ENCODE data around the gene UFC1.

UFC1 gene

DNA sequence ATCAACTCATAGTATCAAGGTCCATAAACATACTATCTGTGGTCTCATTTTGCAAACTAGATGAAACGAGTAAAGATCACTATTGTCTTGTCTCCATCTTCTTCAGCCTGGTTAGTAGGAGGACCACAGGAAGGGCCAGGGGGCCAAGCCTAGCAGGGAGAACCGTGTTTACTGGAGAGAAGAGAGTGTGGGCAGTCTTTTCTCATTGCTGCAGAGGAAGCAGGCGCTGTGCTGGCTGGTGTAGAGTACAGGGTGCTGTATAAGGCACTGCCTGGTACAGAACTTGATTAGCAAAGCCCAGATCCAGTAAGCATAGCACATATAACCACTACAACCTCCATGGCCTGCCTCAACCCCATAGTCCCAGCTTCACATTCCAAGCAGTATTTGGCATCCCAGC is 33.5 kb downstream of the UFC1 start:
- Histone ChIP-seq H3K4me3 (no peak overlapping the region), H3K27ac (no peak overlapping the region), H3K36me3 (ENCODE audit: insufficient read depth, low read length) (peaks cover 18% of the 10 kb centered on the region), H3K9me3 (ENCODE audit: low read depth, low read length) (no peaks in the 10 kb centered on the region), H3K9ac (ENCODE audit: insufficient read length) (no peak overlapping the region)
- DNase-seq (ENCODE audit: low read depth, low spot score), result no peak
- TF ChIP-seq FOXP2 (optimal IDR thresholded peaks at IDR 0.05; ENCODE audit: control extremely low read depth, extremely low read length, insufficient read depth), result no peak
- TF ChIP-seq EZH2 (IDR thresholded peaks at IDR 0.05), result no peak
- no peak for TF ChIP-seq POLR2AphosphoS5 (IDR thresholded peaks at IDR 0.05; ENCODE audit: borderline replicate concordance, low read depth, low read length)

DNA sequence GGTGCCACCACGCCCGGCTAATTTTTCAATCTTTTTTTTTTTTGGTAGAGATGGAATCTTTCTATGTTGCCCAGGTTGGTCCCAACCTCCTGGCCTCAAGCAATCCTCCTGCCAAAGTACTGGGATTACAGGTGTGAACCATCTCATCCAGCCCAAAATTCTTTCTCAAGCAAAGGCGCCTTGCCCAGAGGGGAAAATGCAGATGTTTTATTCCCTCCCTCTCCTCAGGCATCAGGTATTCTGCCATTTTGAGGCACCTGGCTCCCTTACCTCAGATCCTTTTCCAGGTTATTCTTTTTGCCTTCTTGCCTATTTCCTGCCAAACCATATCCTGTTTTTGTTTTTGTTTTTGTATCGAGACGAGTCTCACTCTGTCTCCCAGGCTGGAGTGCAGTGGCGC is 34.6 kb downstream of the UFC1 start:
- H3K27ac ChIP-seq, result no peak overlapping the region
- no peak overlapping the region for H3K4me3 ChIP-seq
- TF ChIP-seq EZH2 (IDR thresholded peaks at IDR 0.05) (no peak), FOXP2 (optimal IDR thresholded peaks at IDR 0.05; ENCODE audit: control extremely low read depth, extremely low read length, insufficient read depth) (no peak), POLR2AphosphoS5 (IDR thresholded peaks at IDR 0.05; ENCODE audit: borderline replicate concordance, low read depth, low read length) (no peak)
- H3K36me3 ChIP-seq (ENCODE audit: insufficient read depth, low read length), result peaks cover 28% of the 10 kb centered on the region
- H3K9me3 ChIP-seq (ENCODE audit: low read depth, low read length), result no peaks in the 10 kb centered on the region
- H3K9ac ChIP-seq (ENCODE audit: insufficient read length), result no peak overlapping the region
- no peak for DNase-seq (ENCODE audit: low read depth, low spot score)

DNA sequence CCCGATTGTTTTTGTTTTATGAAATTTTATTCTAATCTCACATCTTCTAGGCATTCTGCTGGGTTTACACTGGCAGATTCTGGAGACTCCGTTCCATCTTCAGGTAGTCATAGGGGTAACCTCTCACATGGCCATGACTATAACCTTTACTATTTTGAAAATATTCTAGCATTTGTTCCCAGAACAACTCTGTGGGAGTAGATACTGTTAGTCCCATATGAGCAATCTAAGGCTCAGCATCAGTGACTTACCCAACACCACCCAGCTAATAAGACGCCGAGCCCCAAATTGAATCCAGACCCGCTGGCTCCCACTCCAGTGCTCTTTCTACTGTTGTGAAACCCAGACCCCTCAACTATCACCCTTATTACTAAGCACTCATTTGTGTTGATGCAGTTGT is 35.3 kb downstream of the UFC1 start:
- DNase-seq (ENCODE audit: low read depth, low spot score), result no peak
- H3K9ac ChIP-seq (ENCODE audit: insufficient read length), result no peak overlapping the region
- H3K27ac ChIP-seq, result no peak overlapping the region
- no peaks in the 10 kb centered on the region for H3K9me3 ChIP-seq (ENCODE audit: low read depth, low read length)
- H3K4me3 ChIP-seq, result no peak overlapping the region
- TF ChIP-seq EZH2 (IDR thresholded peaks at IDR 0.05) (no peak), POLR2AphosphoS5 (IDR thresholded peaks at IDR 0.05; ENCODE audit: borderline replicate concordance, low read depth, low read length) (no peak), FOXP2 (optimal IDR thresholded peaks at IDR 0.05; ENCODE audit: control extremely low read depth, extremely low read length, insufficient read depth) (no peak)
- peaks cover 35% of the 10 kb centered on the region for H3K36me3 ChIP-seq (ENCODE audit: insufficient read depth, low read length)

DNA sequence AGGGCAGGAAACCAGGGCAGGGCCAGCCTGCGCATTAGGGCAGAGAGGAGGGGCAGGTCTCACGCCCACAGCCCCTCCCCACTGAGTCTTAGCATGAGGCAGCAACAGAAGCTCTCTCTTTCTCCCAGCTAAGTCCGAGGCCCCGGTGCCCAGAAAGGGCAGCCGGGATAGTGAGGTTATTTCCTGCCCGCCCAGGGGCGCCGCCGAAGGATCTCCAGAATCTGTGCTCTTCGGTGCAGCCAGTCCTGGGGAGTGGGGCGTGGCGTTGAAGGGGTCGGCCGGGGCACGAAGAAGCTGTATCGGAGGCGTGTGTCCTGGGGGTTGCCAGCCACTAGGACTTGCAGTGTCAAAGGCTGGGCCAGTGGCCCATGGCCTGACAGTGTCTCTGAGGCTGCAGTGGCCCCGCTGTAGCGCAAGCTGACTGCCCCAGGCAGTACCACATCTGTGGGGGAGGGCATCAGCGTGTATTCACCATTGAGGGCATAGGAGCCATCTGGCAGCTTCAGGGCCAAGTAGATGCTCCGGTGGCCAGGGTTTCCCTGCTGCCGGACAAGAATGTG is 37.3 kb downstream of the UFC1 start:
- no peak overlapping the region for H3K9ac ChIP-seq (ENCODE audit: insufficient read length)
- DNase-seq (ENCODE audit: low read depth, low spot score), result no peak
- H3K27ac ChIP-seq, result no peak overlapping the region
- H3K36me3 ChIP-seq (ENCODE audit: insufficient read depth, low read length), result peaks cover 54% of the 10 kb centered on the region
- TF ChIP-seq POLR2AphosphoS5 (IDR thresholded peaks at IDR 0.05; ENCODE audit: borderline replicate concordance, low read depth, low read length), result no peak
- no peak for TF ChIP-seq FOXP2 (optimal IDR thresholded peaks at IDR 0.05; ENCODE audit: control extremely low read depth, extremely low read length, insufficient read depth)
- no peak for TF ChIP-seq EZH2 (IDR thresholded peaks at IDR 0.05)
- H3K9me3 ChIP-seq (ENCODE audit: low read depth, low read length), result no peaks in the 10 kb centered on the region
- no peak overlapping the region for H3K4me3 ChIP-seq

DNA sequence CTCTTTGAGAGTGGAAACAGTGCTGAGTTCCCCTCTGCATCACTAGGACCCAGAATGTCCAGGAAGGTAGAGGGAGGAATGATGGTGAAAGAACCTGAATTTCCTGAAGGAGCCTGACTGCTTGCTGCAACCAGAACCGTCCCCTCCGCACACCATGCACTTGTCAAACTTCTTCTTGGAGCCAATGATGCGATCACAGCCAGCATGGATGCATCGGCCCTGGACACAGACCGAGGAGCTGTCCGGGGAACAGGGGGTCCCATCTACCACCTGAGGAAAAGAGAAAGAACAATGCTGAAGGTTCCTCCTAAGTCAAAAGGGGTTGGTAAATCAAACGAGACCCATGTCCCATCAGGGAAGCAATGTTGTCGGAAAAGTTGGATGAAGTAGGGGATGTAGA is 38.2 kb downstream of the UFC1 start:
- DNase-seq (ENCODE audit: low read depth, low spot score), result no peak
- H3K4me3 ChIP-seq, result no peak overlapping the region
- peaks cover 60% of the 10 kb centered on the region for H3K36me3 ChIP-seq (ENCODE audit: insufficient read depth, low read length)
- TF ChIP-seq FOXP2 (optimal IDR thresholded peaks at IDR 0.05; ENCODE audit: control extremely low read depth, extremely low read length, insufficient read depth), result no peak
- TF ChIP-seq POLR2AphosphoS5 (IDR thresholded peaks at IDR 0.05; ENCODE audit: borderline replicate concordance, low read depth, low read length), result no peak
- no peak for TF ChIP-seq EZH2 (IDR thresholded peaks at IDR 0.05)
- no peaks in the 10 kb centered on the region for H3K9me3 ChIP-seq (ENCODE audit: low read depth, low read length)
- H3K9ac ChIP-seq (ENCODE audit: insufficient read length), result no peak overlapping the region
- no peak overlapping the region for H3K27ac ChIP-seq

DNA sequence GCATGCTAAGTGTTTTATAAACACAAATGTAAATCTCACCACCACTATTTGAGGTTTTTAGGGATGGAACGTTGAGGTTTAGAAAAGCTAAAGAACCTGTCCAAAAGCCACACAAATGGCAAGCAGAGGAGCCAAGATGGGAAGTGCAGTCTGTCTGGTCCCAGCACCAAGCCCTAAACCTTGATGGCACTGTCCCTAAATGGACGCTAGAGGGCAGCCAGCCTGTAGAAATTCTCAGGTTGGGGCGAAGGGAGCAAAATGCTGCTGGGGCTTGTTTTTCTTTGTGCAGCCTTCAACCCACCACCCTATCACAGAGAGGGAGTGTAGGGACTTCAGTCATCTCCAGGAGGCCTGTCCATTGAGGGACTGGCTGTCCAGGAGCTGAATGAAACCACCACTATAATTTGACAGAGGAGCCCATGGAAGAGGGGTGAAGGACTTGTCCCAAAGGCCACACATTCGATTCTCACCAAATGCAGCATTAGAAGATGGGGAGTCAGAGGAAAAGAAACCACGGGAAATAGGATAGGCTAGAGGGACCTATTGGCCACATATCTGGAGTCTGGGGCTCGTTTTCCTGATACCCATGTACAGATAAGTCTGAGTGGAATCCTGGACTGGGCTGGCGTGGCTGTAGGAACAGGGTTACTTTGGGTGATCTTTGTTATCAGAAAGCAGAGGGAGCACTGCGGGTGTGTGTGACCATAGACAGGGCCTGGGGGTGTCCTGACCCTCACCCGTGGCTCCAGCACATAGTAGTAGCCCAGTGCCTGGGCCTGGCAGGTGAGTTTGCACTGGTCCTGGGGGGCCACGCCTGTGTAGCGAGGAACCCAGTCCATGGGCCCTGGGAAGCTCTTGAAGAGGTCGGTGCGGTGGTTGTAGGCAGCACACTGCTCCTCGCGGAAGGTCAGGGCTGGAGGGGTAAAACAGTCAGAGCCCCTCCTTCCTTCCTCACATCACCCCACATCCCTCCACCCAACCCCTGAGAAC is 39.0 kb downstream of the UFC1 start:
- DNase-seq (ENCODE audit: low read depth, low spot score), result no peak
- Histone ChIP-seq H3K9ac (ENCODE audit: insufficient read length) (no peak overlapping the region), H3K27ac (no peak overlapping the region), H3K4me3 (no peak overlapping the region), H3K9me3 (ENCODE audit: low read depth, low read length) (no peaks in the 10 kb centered on the region), H3K36me3 (ENCODE audit: insufficient read depth, low read length) (peaks cover 60% of the 10 kb centered on the region)
- TF ChIP-seq POLR2AphosphoS5 (IDR thresholded peaks at IDR 0.05; ENCODE audit: borderline replicate concordance, low read depth, low read length), result no peak
- no peak for TF ChIP-seq FOXP2 (optimal IDR thresholded peaks at IDR 0.05; ENCODE audit: control extremely low read depth, extremely low read length, insufficient read depth)
- no peak for TF ChIP-seq EZH2 (IDR thresholded peaks at IDR 0.05)

DNA sequence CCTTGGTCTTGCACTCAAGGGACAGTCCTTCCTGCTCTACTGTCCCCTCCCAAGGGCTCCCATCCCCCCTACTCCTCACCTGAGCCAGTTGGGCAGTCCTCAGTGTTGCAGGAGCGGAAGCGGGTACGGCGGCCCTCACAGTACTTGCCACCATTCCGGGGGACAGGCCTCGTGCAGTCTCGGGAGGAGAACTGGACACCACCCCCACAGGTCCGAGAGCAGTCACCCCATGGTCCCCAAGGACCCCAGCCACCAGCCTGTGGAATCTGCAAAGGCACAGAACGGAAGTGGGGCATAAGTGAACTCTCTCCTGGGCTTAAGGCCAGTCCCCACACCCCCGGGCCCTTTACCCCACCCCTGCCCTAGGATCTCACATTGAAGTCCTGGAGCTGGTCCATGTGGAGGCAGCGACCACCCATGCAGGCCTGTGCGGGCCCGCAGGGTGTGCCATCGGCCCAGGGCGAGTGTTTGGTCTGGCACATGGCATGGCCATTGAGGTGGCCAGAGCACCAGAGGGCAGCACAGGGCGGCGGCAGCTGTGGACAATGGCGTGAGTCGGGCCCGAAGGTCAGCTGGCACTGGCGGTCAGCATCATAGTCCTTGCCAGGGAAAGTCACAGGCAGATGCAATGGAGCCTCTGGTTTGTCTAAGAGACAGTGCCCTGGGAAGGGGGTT is 39.9 kb downstream of the UFC1 start:
- H3K36me3 ChIP-seq (ENCODE audit: insufficient read depth, low read length), result peaks cover 60% of the 10 kb centered on the region
- no peak for DNase-seq (ENCODE audit: low read depth, low spot score)
- no peaks in the 10 kb centered on the region for H3K9me3 ChIP-seq (ENCODE audit: low read depth, low read length)
- TF ChIP-seq POLR2AphosphoS5 (IDR thresholded peaks at IDR 0.05; ENCODE audit: borderline replicate concordance, low read depth, low read length) (no peak), FOXP2 (optimal IDR thresholded peaks at IDR 0.05; ENCODE audit: control extremely low read depth, extremely low read length, insufficient read depth) (no peak), EZH2 (IDR thresholded peaks at IDR 0.05) (no peak)
- no peak overlapping the region for H3K27ac ChIP-seq
- no peak overlapping the region for H3K9ac ChIP-seq (ENCODE audit: insufficient read length)
- H3K4me3 ChIP-seq, result no peak overlapping the region

DNA sequence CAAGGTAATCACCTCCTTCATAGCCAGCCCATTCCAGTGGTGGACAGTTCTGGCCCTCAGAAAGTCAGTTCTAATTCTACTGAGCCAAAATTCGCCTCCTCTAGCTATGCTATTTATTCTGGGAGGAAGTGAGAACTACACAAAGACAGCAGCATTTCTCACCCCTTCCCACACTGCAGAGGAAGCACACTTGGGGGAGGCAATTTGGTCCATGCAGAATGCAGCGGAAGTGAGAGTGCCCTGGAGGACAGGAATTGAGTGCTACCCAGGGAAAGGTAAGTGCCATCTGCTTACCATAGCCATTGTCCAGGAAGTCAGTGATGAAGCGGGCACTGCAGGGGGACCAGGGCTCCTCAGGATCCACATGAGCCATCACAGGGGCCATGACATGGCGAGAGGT is 41.4 kb downstream of the UFC1 start:
- Histone ChIP-seq H3K4me3 (no peak overlapping the region), H3K9me3 (ENCODE audit: low read depth, low read length) (no peaks in the 10 kb centered on the region), H3K9ac (ENCODE audit: insufficient read length) (no peak overlapping the region), H3K27ac (no peak overlapping the region), H3K36me3 (ENCODE audit: insufficient read depth, low read length) (peaks cover 60% of the 10 kb centered on the region)
- no peak for DNase-seq (ENCODE audit: low read depth, low spot score)
- TF ChIP-seq FOXP2 (optimal IDR thresholded peaks at IDR 0.05; ENCODE audit: control extremely low read depth, extremely low read length, insufficient read depth), result no peak

Data from SK-N-MC (cell line).